Activated naive CD4-positive, alpha-beta T cell (primary cell): ENCODE data around the gene PPTC7.
"Not testable (repeated sequence)": the region's sequence is repeated elsewhere in the genome, so short reads cannot be mapped to it uniquely, and the experiment has no call there.

Experiments
- DNase-seq, 4 experiments: peaks; one replicate each; lab custom pipeline; 2025; lab: John Stamatoyannopoulos, UW

The PPTC7 gene

DNA sequence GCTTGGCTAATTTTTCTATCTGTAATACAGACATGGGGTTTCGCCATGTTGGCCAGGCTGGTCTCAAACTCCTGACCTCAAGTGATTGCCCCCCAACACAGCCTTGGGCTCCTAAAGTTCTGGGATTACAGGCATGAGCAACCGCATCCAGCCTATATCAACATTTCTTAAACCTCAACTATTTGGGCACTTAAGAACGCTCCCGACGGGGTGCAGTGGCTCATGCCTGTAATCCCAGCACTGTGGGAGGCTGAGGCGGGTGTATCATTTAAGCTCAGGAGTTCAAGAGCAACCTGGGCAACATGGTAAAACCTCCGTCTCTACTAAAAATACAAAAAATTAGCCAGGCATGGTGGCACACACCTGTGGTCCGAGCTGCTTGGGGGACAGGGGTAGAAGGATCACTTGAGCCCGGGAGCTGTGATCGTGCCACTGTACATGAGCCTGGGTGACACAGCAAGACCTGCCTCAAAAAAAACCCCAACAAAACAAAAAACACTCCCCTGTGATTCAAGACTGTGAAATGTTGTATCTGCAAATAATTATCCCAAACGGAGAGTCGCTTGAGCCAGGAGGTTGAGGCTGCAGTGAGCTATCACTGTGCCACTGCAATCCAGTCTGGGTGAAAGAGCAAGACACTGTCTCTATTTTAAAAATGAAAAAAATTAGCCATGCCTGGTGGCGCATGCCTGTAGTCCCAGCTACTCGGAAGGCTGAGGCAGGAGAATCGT is 21.5 kb downstream of the PPTC7 start:
- DNase-seq, result no peak

- no peak for DNase-seq
These were observed 22.2 kb downstream of the PPTC7 start for GRCh38 chr12:110560946-110561345.

- no peak for DNase-seq
These were observed 23.1 kb downstream of the PPTC7 start for GRCh38 chr12:110560048-110560447.

DNA sequence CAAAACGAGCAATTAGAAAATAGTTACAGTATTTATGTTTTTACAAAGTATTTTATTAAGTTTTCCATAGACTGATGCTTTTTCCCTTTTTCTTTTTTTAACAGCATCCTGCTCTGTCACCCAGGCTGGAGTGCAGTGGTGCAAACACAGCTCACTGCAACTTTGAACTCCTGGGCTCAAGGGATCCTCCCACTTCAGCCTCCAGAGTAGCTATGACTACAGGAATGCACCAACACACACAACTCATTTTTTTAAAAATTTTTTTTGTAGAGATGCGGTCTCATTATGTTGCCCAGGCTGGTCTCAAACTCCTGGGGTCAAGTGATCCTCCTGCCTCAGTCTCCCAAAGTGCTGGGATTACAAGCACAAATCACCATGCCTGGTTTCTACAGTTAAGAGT is 24.2 kb downstream of the PPTC7 start:
- DNase-seq, result not testable (repeated sequence)

- no peak for DNase-seq
These were observed 25.8 kb downstream of the PPTC7 start for GRCh38 chr12:110557300-110557699.

DNA sequence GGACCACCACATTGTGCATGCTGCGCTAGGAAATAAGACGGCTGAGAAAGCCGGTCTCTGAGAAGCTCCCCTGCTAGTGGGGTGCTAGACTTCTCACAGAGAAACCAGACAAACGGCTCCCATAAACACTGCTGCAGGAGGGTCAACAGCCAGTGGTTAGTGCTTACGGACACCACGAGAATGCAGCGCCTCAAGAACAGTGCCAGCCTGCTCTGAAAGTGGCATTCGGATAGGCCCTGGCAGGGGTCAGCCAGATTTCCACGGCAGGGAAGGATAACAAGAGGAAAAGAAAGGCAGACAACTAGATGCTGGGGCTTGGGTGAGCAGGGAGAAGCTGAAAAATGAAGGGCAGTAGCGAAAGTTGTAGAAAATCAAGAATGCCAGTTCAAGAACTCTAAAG is 26.4 kb downstream of the PPTC7 start:
- no peak for DNase-seq

DNA sequence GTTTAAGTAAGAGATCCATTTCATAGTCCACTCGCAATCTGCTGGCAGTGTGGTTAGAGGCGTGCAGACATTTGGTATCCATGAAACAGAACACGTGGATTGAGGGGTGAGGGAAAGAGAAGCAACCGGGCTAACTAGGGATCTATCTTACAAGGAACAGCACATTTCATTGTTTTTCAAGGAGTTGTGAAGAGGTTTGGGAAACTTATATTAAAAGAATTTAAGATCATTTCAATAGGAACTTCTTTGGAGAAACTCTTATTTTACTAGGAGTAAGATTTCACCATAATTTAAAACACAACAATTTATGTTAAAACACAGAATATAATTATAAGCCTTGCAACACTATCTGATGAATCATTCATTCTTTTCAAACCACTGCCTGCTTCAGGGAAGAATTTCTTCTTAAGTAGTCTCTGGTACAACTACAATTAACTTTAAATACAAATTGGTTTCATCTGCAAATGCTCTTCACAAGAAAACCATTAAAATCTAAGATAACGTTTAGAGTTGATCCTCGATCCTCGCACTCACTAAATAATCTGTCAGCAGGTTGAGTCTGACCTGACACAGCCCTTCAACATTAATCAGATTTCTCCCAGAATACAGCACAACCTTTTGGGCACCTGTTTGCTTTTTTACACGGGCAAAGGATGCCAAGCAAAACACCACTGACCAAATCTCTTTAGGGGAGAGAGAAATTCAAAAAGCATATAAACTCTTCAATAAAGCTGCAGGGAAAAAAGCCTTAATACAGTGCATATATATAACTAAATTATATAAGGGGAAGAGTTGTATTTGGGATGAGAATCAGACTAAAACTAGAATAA is 27.3 kb downstream of the PPTC7 start:
- no peak for DNase-seq

DNA sequence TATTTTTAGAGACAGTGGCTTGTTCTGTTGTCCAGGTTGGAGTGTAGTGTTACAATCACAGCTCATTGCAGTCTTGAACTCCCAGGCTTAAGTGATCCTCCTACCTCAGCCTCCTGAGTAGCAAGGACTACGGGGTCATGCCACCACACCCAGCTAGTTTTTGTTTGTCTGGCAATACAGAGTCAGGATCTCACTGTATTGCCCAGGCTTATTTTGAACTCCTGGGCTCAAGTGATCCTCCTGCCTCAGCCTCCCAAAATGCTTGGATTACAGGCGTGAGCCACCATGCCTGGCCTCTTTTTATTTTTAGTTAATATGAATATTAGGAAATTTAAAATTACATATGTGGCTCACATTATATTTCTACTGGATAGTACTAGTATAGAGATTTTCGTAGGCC is 28.9 kb downstream of the PPTC7 start:
- no peak for DNase-seq

DNA sequence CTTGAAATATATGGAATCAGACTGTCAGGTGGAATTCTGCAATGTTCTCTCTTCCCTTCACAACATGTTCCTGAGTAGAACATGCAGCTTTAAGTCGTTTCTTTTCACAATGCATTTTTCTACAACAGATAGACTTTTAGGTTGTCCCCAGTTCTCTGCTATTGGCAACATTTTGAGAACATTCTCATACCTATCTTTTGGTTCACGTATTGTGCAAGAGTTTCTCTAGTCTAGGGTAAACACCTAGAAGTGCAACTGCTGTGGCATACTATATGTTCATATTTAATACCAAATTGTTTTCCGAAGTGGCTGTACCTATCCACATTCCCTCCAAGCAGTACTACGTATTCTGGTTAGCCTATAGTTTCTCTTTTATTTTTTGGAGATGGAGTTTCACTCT is 32.1 kb downstream of the PPTC7 start:
- no peak for DNase-seq

GRCh38 chr12:110549716-110550115 is 33.4 kb downstream of the PPTC7 start:
- no peak for DNase-seq

- DNase-seq, result no peak
These were observed 34.4 kb downstream of the PPTC7 start for GRCh38 chr12:110548678-110549077.

DNA sequence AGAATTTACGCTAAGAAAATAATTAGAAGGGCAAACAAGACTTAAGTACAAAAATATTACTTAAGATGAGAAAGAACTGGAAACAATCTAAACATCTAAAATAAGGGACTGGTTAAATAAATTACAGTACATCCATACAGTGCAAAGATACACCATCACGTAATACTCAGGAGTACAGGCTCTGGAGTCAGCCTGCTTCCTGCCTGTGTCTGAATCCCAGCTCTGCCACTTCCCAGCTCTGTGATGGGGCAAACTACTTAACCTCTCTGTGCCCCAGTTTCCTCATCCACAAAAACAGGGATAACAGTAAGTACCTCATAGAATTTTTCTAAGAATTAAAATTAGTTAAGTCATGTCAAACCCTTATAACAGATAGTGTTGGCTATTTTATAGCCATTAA is 36.0 kb downstream of the PPTC7 start:
- no peak for DNase-seq

DNA sequence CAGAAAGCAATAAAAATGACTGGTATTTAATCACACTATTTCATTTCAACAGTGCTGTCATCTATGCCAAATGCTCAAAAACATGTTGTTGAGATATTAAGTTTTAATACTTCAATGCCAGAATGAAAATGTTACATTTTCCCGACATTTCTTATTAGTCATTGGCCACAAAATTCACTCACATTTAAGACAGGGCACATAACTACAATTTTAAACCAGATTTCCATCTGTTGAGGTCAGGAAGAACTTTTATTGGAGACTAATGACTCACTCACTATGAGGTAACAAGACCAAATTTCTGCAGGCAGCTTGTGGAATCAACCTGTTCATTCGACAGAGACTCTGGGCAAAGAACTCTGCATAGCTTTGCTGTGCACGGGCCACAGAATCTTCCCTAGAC is 36.8 kb downstream of the PPTC7 start:
- DNase-seq, result no peak

DNA sequence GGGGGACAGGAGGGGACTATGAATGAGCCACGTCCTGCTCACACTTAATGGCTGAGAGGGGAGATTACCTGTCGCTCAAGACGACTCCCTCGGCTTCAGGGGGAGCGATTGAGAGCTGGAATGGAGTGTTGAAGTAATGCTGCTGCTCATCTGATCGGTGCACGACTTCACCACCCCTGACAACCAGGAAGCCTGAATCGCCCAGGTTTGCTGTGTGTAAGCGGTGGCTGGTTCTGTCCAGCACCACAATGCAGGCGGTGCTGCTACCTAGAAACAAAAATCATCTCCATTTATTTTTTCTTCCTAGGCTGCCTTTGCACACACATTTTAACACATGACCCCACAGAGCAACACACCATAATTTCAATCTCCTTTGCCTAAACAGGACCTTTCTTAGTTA is 37.3 kb downstream of the PPTC7 start:
- DNase-seq, result no peak

DNA sequence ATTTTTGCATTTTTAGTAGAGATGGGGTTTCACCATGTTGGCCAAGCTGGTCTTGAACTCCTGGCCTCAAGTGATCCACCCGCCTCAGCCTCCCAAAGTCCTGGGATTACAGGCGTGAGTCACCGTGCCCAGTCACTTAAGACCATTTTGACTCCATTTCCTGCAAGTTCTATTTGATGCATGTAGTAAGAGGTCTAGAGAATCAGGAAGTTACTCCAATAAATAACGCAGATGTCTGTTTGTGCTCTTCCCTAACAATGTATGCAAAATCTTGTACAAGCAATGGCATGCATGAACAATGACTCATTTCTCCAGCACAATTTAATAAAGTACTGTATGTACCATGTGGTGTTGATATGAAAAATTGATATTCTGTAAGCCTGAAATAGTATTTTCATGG is 37.9 kb downstream of the PPTC7 start:
- DNase-seq, result not testable (repeated sequence)

DNA sequence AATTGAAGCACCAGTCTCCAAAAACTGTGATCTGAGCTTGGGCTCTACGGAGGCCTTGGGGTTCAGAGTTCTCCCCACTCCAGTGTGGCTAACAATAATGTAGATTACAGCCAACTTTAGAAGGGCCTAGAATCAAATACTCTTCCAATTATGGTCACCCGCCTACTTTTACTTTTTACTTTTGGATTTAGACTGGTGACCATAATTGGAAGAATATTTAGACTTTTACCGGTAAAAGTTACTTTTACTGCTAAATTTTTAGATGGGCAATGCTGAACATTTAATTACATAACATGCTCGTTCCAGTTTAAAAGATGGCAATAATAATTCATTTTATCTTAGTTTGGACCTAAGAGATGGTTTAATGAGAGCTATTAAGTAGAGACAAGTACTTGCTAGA is 39.2 kb downstream of the PPTC7 start:
- no peak for DNase-seq

GRCh38 chr12:110543252-110543959 is 39.7 kb downstream of the PPTC7 start:
- no peak for DNase-seq

DNA sequence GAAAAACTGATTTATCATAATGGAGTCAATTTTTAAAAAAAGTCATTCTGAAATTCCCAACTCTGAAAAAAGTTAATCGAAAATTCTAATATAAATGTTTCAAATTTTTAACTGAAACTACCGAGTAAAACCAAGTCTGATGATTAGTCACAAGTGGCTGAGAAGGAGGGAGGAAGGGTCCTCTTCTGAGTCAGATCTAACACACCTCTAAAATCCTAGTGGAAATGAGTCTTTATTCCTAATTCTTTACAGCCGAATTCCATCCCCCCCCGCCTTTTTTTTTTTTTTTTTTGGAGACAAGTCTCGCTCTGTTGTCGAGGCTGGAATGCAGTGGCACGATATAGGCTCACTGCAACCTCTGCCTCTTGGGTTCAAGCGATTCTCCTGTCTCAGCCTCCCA is 43.1 kb downstream of the PPTC7 start:
- no peak for DNase-seq

DNA sequence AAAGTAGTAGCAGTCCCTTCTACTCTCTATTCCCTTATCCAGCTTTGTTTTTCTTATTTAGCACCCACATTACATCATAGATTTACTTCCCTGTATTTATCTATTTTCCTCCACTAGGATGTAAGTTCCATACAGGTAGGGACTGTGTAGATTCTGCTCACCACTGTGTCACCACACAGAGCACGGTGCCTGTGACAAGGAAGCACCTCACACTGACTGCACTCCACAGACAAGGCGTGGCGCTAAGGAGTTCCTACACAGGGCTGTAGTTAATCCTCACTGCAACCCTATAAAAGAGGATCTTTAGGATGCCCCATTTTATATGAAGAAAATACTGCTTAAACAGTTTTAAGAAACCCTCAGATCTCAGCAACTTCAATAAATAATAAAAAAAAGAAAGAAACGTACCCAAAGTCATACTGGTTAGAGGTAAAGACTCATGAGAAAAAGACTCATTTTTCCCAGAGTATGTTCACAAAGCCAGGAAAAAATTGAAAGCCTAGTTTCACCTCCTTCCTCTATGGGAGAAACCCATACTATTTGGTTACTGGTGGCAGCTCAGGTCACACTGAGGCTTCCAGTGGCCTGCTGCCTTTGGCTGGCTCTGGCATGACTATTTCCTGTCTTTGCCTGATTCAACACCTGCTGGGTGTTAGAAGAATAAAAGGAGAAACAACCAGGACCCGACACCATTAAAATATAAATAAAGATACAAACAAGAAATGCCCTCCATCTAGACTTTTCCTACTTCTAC is 44.1 kb downstream of the PPTC7 start:
- no peak for DNase-seq

- DNase-seq, result no peak
These were observed 45.3 kb downstream of the PPTC7 start for GRCh38 chr12:110537605-110538409.
